NCI-H1048 (cell line): ENCODE data around the gene UGT1A4.

Experiments used
- DNase-seq: peaks from one replicate; lab custom pipeline; 2025; lab: John Stamatoyannopoulos, UW

Gene UGT1A4

DNA sequence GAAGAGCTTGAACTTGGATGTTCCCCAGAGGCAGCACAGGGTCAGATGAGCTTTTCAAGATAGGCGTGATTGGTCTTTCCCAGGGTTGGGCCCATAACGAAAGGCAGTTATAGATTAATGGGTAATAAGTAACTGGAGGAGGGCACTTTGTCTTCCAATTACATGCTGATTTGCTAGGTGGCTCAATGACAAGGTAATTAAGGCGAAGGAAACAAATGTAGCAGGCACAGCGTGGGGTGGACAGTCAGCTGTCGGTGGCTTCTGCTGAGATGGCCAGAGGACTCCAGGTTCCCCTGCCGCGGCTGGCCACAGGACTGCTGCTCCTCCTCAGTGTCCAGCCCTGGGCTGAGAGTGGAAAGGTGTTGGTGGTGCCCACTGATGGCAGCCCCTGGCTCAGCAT lies at the start of gene UGT1A4:
Gene UGT1A4, plus strand, starts transcription at position 185 of the 400 bp plus-strand sequence. Its CDS starts 85 bp downstream, at position 270.
- DNase-seq = no peak

DNA sequence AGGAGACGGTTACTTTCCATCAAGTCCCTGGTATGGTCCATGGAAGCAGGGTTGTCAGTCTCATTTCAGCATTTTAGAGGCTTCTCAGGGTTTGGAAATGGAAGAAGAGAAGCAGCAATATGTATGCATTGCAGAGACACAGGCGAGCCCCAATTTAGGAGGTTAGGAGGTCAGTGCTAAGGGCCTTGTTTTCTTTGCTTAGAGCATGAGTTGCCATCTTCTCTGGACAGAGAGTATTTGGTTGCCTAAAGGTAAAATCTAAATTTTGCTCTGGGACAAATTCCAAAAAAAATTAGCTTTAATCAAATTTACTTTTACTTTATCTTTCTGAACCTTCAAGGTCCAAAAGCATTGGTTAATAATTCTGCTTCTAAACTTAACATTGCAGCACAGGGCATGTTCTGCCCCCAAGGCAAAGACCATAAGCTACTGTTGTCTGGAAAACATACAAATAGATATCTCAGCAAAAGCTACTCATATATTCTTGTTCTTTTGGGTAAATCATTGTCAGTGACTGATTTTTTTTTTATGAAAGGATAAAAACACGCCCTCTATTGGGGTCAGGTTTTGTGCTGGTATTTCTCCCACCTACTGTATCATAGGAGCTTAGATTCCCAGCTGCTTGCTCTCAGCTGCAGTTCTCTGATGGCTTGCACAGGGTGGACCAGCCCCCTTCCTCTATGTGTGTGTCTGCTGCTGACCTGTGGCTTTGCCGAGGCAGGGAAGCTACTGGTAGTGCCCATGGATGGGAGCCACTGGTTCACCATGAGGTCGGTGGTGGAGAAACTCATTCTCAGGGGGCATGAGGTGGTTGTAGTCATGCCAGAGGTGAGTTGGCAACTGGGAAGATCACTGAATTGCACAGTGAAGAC lies 47.0 kb upstream of the UGT1A4 start, which contains the start of gene UGT1A9:
Gene UGT1A9, plus strand, starts transcription at position 609 of the 872 bp plus-strand sequence. Its CDS starts 37 bp downstream, at position 646.
- DNase-seq = no peak

- DNase-seq = no peak
Observed at GRCh38 chr2:233672886-233673285, 45.6 kb upstream of the UGT1A4 start.

GRCh38 chr2:233673896-233674295 lies 44.6 kb upstream of the UGT1A4 start:
- no peak for DNase-seq

- DNase-seq = no peak
Observed at GRCh38 chr2:233674314-233674713, 44.2 kb upstream of the UGT1A4 start.

- no peak for DNase-seq
Observed at GRCh38 chr2:233674995-233675394, 43.5 kb upstream of the UGT1A4 start.

- no peak for DNase-seq
Observed at GRCh38 chr2:233676046-233676445, 42.5 kb upstream of the UGT1A4 start.

DNA sequence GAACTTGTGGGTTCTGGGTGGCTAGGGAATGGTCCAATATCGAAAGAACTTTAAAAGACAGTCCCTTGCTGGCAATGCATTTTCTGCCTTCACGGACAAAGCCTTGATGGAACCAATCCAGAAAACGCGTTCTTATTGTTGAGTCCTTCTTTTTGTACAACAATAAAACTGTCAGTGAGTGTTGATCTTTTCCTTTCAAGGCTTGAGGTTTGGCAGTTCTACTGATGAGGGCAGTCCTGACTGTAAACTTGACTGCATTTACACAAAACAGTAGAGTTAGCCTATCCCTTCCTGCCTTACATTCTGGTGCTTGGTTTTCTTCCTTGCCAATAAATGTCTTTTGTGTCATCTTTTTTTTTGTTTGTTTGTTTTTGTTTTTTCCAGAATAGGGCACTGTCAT lies 39.3 kb upstream of the UGT1A4 start:
- DNase-seq = no peak

DNA sequence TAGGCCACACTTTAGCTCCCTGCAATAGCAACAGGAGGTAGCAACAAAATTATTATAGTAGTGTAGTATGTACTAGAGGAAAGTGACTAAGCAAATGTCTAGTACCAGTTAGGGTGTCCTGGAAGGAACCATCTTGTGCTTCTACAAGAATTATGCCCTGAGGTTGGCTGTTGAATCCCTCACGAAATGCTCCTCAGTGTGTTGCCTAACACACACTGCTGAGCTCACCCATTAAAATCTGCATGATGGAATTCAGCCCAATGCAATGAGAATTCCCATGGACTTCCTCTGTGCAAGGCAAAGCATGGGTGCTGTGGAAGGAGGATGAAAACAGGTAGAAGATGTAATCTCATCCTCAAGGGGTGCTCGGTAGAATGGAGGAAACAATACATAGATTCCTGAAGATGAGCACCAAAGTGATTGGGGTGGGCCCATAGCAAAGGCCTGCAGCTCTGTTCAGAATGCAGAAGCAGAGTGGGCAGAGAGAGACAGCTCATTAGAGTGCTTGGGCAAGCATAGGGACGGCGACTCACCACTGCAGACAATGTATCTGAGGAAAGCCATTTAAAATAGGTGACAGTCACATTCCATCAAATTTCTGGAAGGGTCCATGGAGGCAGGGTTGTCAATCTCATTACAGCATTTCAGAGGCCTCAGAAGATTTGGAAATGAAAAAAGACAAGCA lies 38.0 kb upstream of the UGT1A4 start:
- DNase-seq = no peak

- DNase-seq = no peak
Observed at GRCh38 chr2:233681521-233682099, 36.9 kb upstream of the UGT1A4 start, which contains the start of gene UGT1A7. Gene UGT1A7, plus strand, starts transcription at chr2:233681901. Its CDS starts 37 bp downstream, at chr2:233681938.

GRCh38 chr2:233684640-233685039 lies 33.9 kb upstream of the UGT1A4 start:
- DNase-seq = no peak

DNA sequence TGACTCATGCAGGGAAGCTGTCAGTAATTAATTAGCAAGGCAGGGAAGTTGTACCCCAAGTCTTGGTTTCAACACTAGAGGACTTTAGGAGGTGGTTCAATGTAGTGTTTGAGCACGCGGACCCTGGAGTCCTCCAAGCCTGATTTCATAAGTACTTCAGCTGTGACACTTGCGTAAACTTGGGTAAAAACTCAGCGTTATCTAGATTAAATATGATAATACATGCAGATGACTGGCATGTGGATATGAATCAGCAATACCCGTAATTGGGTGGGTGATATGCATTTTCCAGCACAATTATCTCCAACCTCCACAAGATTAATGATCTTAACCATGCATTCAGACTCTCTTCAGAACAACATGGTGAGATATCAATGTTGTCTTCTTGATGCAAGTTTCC lies 31.6 kb upstream of the UGT1A4 start:
- DNase-seq = no peak

- DNase-seq = no peak
Observed at GRCh38 chr2:233688341-233688740, 30.2 kb upstream of the UGT1A4 start.

DNA sequence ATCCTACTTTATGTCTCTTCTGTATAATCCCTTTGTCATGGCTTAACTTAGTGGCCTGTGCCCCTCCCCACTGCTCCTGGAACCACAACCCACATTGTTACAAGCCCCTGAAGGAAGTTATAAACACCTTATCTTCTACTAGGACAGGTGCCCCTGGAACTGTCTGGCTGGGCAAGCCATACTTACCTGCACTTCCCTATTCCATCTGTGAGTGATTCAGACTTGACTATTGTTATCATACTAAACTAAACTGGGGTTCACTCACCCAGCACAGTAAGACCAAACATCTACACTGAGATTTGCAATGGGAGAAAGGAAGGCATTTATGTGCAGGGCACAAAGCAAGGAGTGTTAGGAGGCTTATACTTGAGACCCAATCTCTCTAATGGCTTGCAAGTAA lies 29.5 kb upstream of the UGT1A4 start:
- DNase-seq = no peak

- DNase-seq = no peak
Observed at GRCh38 chr2:233689501-233689900, 29.0 kb upstream of the UGT1A4 start.

- no peak for DNase-seq
Observed at GRCh38 chr2:233690444-233690843, 28.1 kb upstream of the UGT1A4 start.

GRCh38 chr2:233691443-233692433 lies 26.8 kb upstream of the UGT1A4 start:
- DNase-seq = no peak

- no peak for DNase-seq
Observed at GRCh38 chr2:233692648-233693047, 25.9 kb upstream of the UGT1A4 start, which contains the start of gene UGT1A6. Gene UGT1A6, plus strand, starts transcription at chr2:233692890. Its CDS starts 115 bp downstream, at chr2:233693005.

- no peak for DNase-seq
Observed at GRCh38 chr2:233693963-233694362, 24.6 kb upstream of the UGT1A4 start.

- no peak for DNase-seq
Observed at GRCh38 chr2:233698740-233699139, 19.8 kb upstream of the UGT1A4 start.

DNA sequence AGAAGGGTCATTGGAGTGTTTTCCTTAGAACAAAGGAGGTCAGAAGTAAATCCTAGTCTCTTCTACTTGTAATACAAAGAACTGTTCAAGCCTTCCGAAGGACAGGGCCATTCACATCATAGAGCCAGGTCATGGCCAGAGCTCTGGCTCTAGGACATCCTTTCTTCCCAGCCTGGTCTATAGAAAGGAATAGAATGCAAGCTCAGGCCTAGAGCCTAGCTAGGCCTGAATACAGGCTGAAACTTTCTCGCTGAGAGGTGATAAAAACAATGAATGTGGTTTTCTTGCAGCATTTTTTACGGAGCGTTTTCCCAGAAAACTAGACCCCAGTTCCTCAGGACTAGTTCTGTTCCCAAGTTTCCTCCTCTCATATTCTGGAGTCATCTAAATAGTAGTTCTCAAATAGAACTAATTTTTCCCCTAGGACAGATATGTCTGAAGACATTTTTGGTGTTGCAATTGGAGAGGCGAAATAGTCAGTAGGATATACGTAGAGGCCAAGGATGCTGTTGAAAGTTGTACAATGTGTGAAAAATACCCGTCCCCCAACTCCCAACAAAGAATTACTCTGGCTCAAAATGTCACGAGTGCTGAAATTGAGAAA lies 19.0 kb upstream of the UGT1A4 start:
- DNase-seq = no peak
